Lower leg skin (tissue), 3 donors: ENCODE measurements around the gene SEC16B.
"Not testable (repeated sequence)": the region's sequence is repeated elsewhere in the genome, so short reads cannot be mapped to it uniquely, and the experiment has no call there.

Experiments used
- POLR2A ChIP-seq, 2 donors: fragments of 450-650 bp; IDR thresholded peaks; one replicate each; pipeline ENCODE4 v1.6.1; 2016 to 2017; ENCODE audit warnings: antibody characterized with exemption in 2 of 2, mild to moderate bottlenecking in 1 of 2, moderate library complexity in 1 of 2
- TF ChIP-seq, protein P1 (sequence below), 3 donors: fragments of 450-650 bp; IDR thresholded peaks; one replicate each; pipeline ENCODE4 v1.5.1; 2016; ENCODE audit warnings: antibody characterized with exemption in 3 of 3, mild to moderate bottlenecking in 3 of 3, moderate library complexity in 2 of 3

DNA sequence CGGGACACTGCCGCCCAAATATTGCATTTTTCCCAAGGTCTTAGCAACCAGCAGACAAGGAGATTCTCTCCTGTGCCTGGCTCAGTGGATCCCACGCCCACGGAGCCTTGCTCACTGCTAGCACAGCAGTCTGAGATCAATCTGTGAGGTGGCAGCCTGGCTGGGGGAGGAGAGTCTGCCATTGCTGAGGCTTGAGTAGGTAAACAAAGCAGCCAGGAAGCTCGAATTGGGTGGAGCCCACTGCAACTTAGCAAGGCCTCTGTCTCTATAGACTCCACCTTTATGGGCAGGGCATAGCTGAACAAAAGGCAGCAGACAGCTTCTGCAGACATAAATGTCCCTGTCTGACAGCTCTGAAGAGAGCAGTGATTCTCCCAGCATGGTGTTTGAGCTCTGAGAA lies 16.4 kb upstream of the SEC16B start:
- TF ChIP-seq, protein P1, sequence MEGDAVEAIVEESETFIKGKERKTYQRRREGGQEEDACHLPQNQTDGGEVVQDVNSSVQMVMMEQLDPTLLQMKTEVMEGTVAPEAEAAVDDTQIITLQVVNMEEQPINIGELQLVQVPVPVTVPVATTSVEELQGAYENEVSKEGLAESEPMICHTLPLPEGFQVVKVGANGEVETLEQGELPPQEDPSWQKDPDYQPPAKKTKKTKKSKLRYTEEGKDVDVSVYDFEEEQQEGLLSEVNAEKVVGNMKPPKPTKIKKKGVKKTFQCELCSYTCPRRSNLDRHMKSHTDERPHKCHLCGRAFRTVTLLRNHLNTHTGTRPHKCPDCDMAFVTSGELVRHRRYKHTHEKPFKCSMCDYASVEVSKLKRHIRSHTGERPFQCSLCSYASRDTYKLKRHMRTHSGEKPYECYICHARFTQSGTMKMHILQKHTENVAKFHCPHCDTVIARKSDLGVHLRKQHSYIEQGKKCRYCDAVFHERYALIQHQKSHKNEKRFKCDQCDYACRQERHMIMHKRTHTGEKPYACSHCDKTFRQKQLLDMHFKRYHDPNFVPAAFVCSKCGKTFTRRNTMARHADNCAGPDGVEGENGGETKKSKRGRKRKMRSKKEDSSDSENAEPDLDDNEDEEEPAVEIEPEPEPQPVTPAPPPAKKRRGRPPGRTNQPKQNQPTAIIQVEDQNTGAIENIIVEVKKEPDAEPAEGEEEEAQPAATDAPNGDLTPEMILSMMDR (IDR thresholded peaks at IDR 0.05): not testable (repeated sequence)
- not testable (repeated sequence) for TF ChIP-seq POLR2A (IDR thresholded peaks at IDR 0.05)
